ENCODE results near the gene TIGD2. TPM values are rescaled to one million over a fixed set of nuclear protein-coding genes. Genes with fewer than 3 reads are reported as not detected.

TIGD2 gene
- total and polyA plus RNA-seq, 2 experiments from 2014 or later, result 2.1 to 6.7 TPM

DNA sequence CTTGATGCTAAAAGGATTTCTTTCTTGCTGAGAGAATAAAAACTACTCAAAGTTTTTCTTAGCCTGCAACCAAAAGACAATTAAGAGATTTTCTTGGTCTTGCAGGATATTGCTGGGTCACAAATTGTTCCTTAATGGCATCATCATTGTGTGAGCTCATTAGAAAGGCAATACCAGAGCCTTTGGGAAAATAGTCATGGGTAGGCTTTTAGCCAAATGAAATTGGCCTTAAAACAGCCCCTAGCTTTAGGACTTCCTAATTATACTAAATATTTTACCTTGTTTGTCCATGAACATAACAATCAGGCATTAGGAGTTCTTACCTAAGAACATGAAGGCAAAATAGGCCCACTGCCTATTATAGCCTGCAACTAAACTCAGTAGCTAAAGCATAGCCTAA lies 43.9 kb upstream of the TIGD2 start (continued):
- TF ChIP-seq, protein P1, sequence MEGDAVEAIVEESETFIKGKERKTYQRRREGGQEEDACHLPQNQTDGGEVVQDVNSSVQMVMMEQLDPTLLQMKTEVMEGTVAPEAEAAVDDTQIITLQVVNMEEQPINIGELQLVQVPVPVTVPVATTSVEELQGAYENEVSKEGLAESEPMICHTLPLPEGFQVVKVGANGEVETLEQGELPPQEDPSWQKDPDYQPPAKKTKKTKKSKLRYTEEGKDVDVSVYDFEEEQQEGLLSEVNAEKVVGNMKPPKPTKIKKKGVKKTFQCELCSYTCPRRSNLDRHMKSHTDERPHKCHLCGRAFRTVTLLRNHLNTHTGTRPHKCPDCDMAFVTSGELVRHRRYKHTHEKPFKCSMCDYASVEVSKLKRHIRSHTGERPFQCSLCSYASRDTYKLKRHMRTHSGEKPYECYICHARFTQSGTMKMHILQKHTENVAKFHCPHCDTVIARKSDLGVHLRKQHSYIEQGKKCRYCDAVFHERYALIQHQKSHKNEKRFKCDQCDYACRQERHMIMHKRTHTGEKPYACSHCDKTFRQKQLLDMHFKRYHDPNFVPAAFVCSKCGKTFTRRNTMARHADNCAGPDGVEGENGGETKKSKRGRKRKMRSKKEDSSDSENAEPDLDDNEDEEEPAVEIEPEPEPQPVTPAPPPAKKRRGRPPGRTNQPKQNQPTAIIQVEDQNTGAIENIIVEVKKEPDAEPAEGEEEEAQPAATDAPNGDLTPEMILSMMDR (conservative IDR thresholded peaks at IDR 0.05; ENCODE audit: low read depth in 2 of 2), result no peak
- TF ChIP-seq JUNB (IDR thresholded peaks at IDR 0.05; ENCODE audit: unreplicated experiment), result no peak
- no peak for TF ChIP-seq STAT1 (IDR thresholded peaks at IDR 0.05; ENCODE audit: unreplicated experiment)

DNA sequence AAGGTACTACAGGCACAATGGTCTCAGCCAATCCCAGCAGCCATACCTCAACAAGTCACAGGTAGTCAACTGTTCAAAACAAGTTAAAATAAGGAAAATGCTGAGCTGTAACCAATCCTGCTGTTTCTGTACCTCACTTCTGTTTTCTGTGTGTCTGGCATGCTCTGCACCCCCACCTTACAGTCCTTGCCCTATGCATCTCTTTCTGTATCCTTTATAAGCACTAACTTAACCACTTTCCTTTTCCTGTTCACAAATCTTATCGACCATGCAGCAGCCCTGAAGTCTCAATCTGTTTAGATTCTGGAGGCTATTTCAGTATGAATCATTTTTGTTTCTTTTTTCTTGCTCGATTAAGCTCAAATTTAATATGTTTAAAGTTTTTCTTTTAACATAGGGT lies 41.9 kb upstream of the TIGD2 start:
- no peak overlapping the region for H3K4me3 ChIP-seq

DNA sequence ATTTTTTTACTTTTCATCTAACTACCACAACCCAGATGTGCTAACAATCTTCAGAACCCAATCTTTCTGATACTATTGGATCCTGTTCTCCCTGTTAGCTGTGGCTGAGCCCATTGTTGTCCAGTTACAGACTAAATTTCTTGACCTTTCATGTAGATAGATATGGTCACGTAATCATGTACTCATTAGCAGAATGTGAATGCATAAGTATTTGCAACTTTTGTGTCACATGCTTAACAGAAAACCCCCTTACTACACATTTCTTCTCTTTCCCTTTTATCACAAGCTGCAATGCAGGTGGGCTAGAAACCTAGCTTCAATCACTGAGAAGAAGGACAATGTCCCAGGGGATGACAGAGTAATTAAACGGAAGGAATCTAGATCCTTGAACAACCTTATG lies 41.3 kb upstream of the TIGD2 start:
- Histone ChIP-seq H3K4me1 (ENCODE audit: insufficient read depth) (no peaks in the 10 kb centered on the region), H3K9me2 (ENCODE audit: insufficient read depth) (0 out of 2 replicates have a peak, but pooled peaks cover 2% of the 10 kb centered on the region), H3F3A (replicated peaks; ENCODE audit: low read depth) (no peaks in the 10 kb centered on the region), H3K36me3 (ENCODE audit: insufficient read depth) (no peaks in the 10 kb centered on the region), H2AFZ (no peak overlapping the region), H3K4me2 (no peak overlapping the region), H3K27ac (ENCODE audit: low read depth) (no peak overlapping the region), H3K4me3 (no peak overlapping the region), H3K79me2 (replicated peaks; ENCODE audit: insufficient read depth) (no peaks in the 10 kb centered on the region), H3K27me3 (ENCODE audit: insufficient read depth) (no peaks in the 10 kb centered on the region), H4K20me1 (replicated peaks; ENCODE audit: insufficient read depth) (no peaks in the 10 kb centered on the region)
- ATAC-seq, result no peak
- Mint-ChIP-seq H3K9me3 (peaks cover 11% of the 10 kb centered on the region; the same call in 2 of the 3 replicates), H3K27me3 (ENCODE audit: insufficient read depth, low read depth, poor library complexity) (no peaks in the 10 kb centered on the region), H3K36me3 (ENCODE audit: low read depth) (peaks cover 5% of the 10 kb centered on the region; the same call in 1 of the 3 replicates), H3K4me3 (no peak overlapping the region), H3K27ac (no peak overlapping the region), H3K4me1 (no peaks in the 10 kb centered on the region)
- no peak for DNase-seq (ENCODE audit: low spot score)
- TF ChIP-seq, protein P1 (conservative IDR thresholded peaks at IDR 0.05; ENCODE audit: low read depth in 2 of 2), result no peak
- TF ChIP-seq, protein P2, sequence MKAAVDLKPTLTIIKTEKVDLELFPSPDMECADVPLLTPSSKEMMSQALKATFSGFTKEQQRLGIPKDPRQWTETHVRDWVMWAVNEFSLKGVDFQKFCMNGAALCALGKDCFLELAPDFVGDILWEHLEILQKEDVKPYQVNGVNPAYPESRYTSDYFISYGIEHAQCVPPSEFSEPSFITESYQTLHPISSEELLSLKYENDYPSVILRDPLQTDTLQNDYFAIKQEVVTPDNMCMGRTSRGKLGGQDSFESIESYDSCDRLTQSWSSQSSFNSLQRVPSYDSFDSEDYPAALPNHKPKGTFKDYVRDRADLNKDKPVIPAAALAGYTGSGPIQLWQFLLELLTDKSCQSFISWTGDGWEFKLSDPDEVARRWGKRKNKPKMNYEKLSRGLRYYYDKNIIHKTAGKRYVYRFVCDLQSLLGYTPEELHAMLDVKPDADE (IDR thresholded peaks at IDR 0.05), result no peak
- no peak for TF ChIP-seq ZNF331 (CRISPR knock-in tag; IDR thresholded peaks at IDR 0.05; ENCODE audit: low read depth)
- no peak for TF ChIP-seq NANOG (IDR thresholded peaks at IDR 0.05; ENCODE audit: borderline replicate concordance)
- TF ChIP-seq POLR2AphosphoS5 (IDR thresholded peaks at IDR 0.05; ENCODE audit: low read depth), result no peak
- TF ChIP-seq EZH2 (IDR thresholded peaks at IDR 0.05; ENCODE audit: low read depth, unreplicated experiment), result no peak
- TF ChIP-seq STAT1 (IDR thresholded peaks at IDR 0.05; ENCODE audit: unreplicated experiment), result no peak

More for the DNA sequence above, 41.9 kb upstream of the TIGD2 start:
- H3K9me2 ChIP-seq (ENCODE audit: insufficient read depth), result 0 out of 2 replicates have a peak, but pooled peaks cover 2% of the 10 kb centered on the region
- H3K27ac Mint-ChIP-seq, result no peak overlapping the region
- no peak for TF ChIP-seq JUNB (IDR thresholded peaks at IDR 0.05; ENCODE audit: unreplicated experiment)
- no peak for TF ChIP-seq ZNF114 (CRISPR knock-in tag; IDR thresholded peaks at IDR 0.05)
- no peak for TF ChIP-seq ZNF331 (CRISPR knock-in tag; IDR thresholded peaks at IDR 0.05; ENCODE audit: low read depth)
- TF ChIP-seq, protein P1 (conservative IDR thresholded peaks at IDR 0.05; ENCODE audit: low read depth in 2 of 2), result no peak
- no peak for TF ChIP-seq STAT1 (IDR thresholded peaks at IDR 0.05; ENCODE audit: unreplicated experiment)
- TF ChIP-seq CREB1 (CRISPR knock-in tag; IDR thresholded peaks at IDR 0.05; ENCODE audit: low read depth), result no peak
- TF ChIP-seq EZH2 (IDR thresholded peaks at IDR 0.05; ENCODE audit: low read depth, unreplicated experiment), result no peak
- no peaks in the 10 kb centered on the region for H4K20me1 ChIP-seq (replicated peaks; ENCODE audit: insufficient read depth)
- no peaks in the 10 kb centered on the region for H3K27me3 ChIP-seq (ENCODE audit: insufficient read depth)
- H3K4me3 Mint-ChIP-seq, result no peak overlapping the region
- ATAC-seq (no peak), DNase-seq (ENCODE audit: low spot score) (no peak)
- no peak overlapping the region for H3K4me2 ChIP-seq
- H3K27ac ChIP-seq (ENCODE audit: low read depth), result no peak overlapping the region
- peaks cover 14% of the 10 kb centered on the region; the same call in 2 of the 3 replicates for H3K9me3 Mint-ChIP-seq
- no peaks in the 10 kb centered on the region for H3K4me1 Mint-ChIP-seq
- peaks cover 7% of the 10 kb centered on the region; the same call in 2 of the 3 replicates for H3K36me3 Mint-ChIP-seq (ENCODE audit: low read depth)
- no peaks in the 10 kb centered on the region for H3K4me1 ChIP-seq (ENCODE audit: insufficient read depth)
- no peaks in the 10 kb centered on the region for H3K36me3 ChIP-seq (ENCODE audit: insufficient read depth)
- no peaks in the 10 kb centered on the region for H3F3A ChIP-seq (replicated peaks; ENCODE audit: low read depth)
- H3K79me2 ChIP-seq (replicated peaks; ENCODE audit: insufficient read depth), result no peaks in the 10 kb centered on the region
- no peak overlapping the region for H2AFZ ChIP-seq
- H3K27me3 Mint-ChIP-seq (ENCODE audit: insufficient read depth, low read depth, poor library complexity), result no peaks in the 10 kb centered on the region

All from GM23338 (cell line).